NCI-H1048 (cell line): ENCODE measurements around the gene CFAP77.
"Not testable (repeated sequence)": the region's sequence is repeated elsewhere in the genome, so short reads cannot be mapped to it uniquely, and the experiment has no call there.

ENCODE experiments used
- DNase-seq: peaks from one replicate; lab custom pipeline; 2025; lab: John Stamatoyannopoulos, UW

The CFAP77 gene

GRCh38 chr9:132409828-132410528 is at the start of gene CFAP77:
TSS of gene CFAP77 (plus strand) at chr9:132410211. CDS start at chr9:132410272, 61 bp downstream.
- DNase-seq: no peak

GRCh38 chr9:132364068-132364467 is 45.9 kb upstream of the CFAP77 start:
- DNase-seq: no peak

- no peak for DNase-seq
Measured at GRCh38 chr9:132365986-132366385, 44.0 kb upstream of the CFAP77 start.

GRCh38 chr9:132366481-132366880 is 43.5 kb upstream of the CFAP77 start:
- DNase-seq: no peak

GRCh38 chr9:132367613-132368313 is 42.2 kb upstream of the CFAP77 start:
- no peak for DNase-seq

- DNase-seq: no peak
Measured at GRCh38 chr9:132369421-132369820, 40.6 kb upstream of the CFAP77 start.

GRCh38 chr9:132370592-132370991 is 39.4 kb upstream of the CFAP77 start:
- no peak for DNase-seq

GRCh38 chr9:132372177-132373095 is 37.6 kb upstream of the CFAP77 start:
- no peak for DNase-seq

GRCh38 chr9:132377769-132378168 is 32.2 kb upstream of the CFAP77 start:
- not testable (repeated sequence) for DNase-seq

- DNase-seq: not testable (repeated sequence)
Measured at GRCh38 chr9:132378416-132378815, 31.6 kb upstream of the CFAP77 start.

GRCh38 chr9:132381966-132382541 is 28.0 kb upstream of the CFAP77 start:
- DNase-seq: no peak

- no peak for DNase-seq
Measured at GRCh38 chr9:132383462-132383883, 26.5 kb upstream of the CFAP77 start.

- DNase-seq: no peak
Measured at GRCh38 chr9:132384376-132384775, 25.6 kb upstream of the CFAP77 start.

- DNase-seq: no peak
Measured at GRCh38 chr9:132387133-132387532, 22.9 kb upstream of the CFAP77 start.

GRCh38 chr9:132390966-132391365 is 19.0 kb upstream of the CFAP77 start:
- DNase-seq: no peak

GRCh38 chr9:132391449-132391848 is 18.6 kb upstream of the CFAP77 start:
- no peak for DNase-seq

GRCh38 chr9:132395560-132395959 is 14.5 kb upstream of the CFAP77 start:
- no peak for DNase-seq

- no peak for DNase-seq
Measured at GRCh38 chr9:132401824-132402223, 8.2 kb upstream of the CFAP77 start.

GRCh38 chr9:132404228-132404881 is 5.7 kb upstream of the CFAP77 start:
- no peak for DNase-seq

- peak; percentile 86 for DNase-seq
Measured at GRCh38 chr9:132406554-132407122, 3.4 kb upstream of the CFAP77 start, which contains the start of gene TTF1. TSS of gene TTF1 (minus strand) at chr9:132406840. CDS start at chr9:132402821, 4,019 bp downstream.

- DNase-seq: no peak
Measured at GRCh38 chr9:132407196-132407595, 2.8 kb upstream of the CFAP77 start.
